HCT116 (cell line): ENCODE results near the gene TMEM212. TPM values are rescaled to one million over a fixed set of nuclear protein-coding genes. Genes with fewer than 3 reads are reported as not detected.

ENCODE experiments used
- ATAC-seq: fragments of 200-7000 bp; cut with Tn5 transposase; 2 replicates; pipeline ENCODE4 v1.9.1; 2020; ENCODE audit warnings: mild to moderate bottlenecking, moderate library complexity
- BruUV-seq: library from RNA; stranded (reverse); fragments of 400-500 nt; replicated peaks from 2 replicates; lab custom pipeline; 2021; lab: Mats Ljungman, UMichigan
- CTCF ChIA-PET: fragments of 300-600 bp; sonication (Branson Sonifier 250); formaldehyde crosslinking; loops from one replicate; lab custom pipeline; 2021; ENCODE audit warnings: antibody characterized with exemption; lab: Charles Lee
- POLR2A ChIA-PET: fragments of 300-600, 350-600 bp; sonication (Branson Sonifier 250); formaldehyde crosslinking; loops from one replicate; lab custom pipeline; 2021; ENCODE audit warnings: antibody characterized with exemption; lab: Charles Lee
- RAD21 ChIA-PET, 2 experiments: fragments of 300-600 bp; sonication (Branson Sonifier 250); formaldehyde crosslinking; loops; one replicate each; lab custom pipeline; 2023; ENCODE audit warnings: low total read pairs in 2 of 2; ENCODE audit not compliant: uncharacterized antibody in 2 of 2, unreplicated experiment in 2 of 2, low non-redundant PET in 1 of 2; lab: Charles Lee
- DNase-seq: peaks from one replicate; pipeline ENCODE4 v3.0.0-alpha.2; 2010; ENCODE audit warnings: low read depth, low spot score
- H2AFZ ChIP-seq: fragments of 200-600 bp; shearing (Covaris generic), sonication (generic); 2 replicates; pipeline ENCODE4 v1.6.1; 2017; ENCODE audit warnings: low read depth, mixed run types, mixed read lengths, antibody characterized with exemption, low read length; ENCODE audit not compliant: poor library complexity, severe bottlenecking
- H3K27ac ChIP-seq: 2 replicates; pipeline ENCODE4 v1.5.1; 2012; ENCODE audit warnings: low read depth, low read length
- H3K27me3 ChIP-seq: fragments of 200-600 bp; sonication (generic); 2 replicates; pipeline ENCODE4 v1.6.1; 2016; ENCODE audit warnings: mixed run types, low read length, mixed read lengths; ENCODE audit not compliant: insufficient read depth
- H3K36me3 ChIP-seq, 2 experiments: fragments of 200-500 bp in 1 of 2; fragments of 200-600 bp in 1 of 2; sonication (Bioruptor generic) in 1 of 2; sonication (generic) in 1 of 2; 2 replicates each; pipeline versions ENCODE4 v1.5.1 to v1.6.1; 2014 to 2016; ENCODE audit warnings: low read length in 2 of 2, inconsistent platforms in 1 of 2, mixed read lengths in 1 of 2, mixed run types in 1 of 2; ENCODE audit not compliant: insufficient read depth in 2 of 2, control insufficient read depth in 1 of 2
- H3K4me1 ChIP-seq, 2 experiments: fragments of 200-600 bp in 1 of 2; sonication (generic) in 1 of 2; 2 replicates each; pipeline versions ENCODE4 v1.5.1 to v1.6.1; 2012 to 2017; ENCODE audit warnings: low read length in 2 of 2, inconsistent platforms in 1 of 2, mild to moderate bottlenecking in 1 of 2, mixed read lengths in 1 of 2, mixed run types in 1 of 2, moderate library complexity in 1 of 2; ENCODE audit not compliant: insufficient read depth in 2 of 2, control insufficient read depth in 1 of 2
- H3K4me2 ChIP-seq: fragments of 200-600 bp; sonication (generic); 2 replicates; pipeline ENCODE4 v1.6.1; 2017; ENCODE audit warnings: mixed run types, low read length, mixed read lengths
- H3K4me3 ChIP-seq, 2 experiments: fragments of 200-600 bp in 1 of 2; sonication (generic) in 1 of 2; replicated peaks in 1 of 2; 2 replicates each; pipeline ENCODE4 v1.5.1; 2011 to 2016; ENCODE audit warnings: low read length in 2 of 2, control low read depth in 1 of 2, low read depth in 1 of 2, mild to moderate bottlenecking in 1 of 2, mixed read lengths in 1 of 2, mixed run types in 1 of 2
- H3K79me2 ChIP-seq: fragments of 200-600 bp; sonication (generic); 2 replicates; pipeline ENCODE4 v1.6.1; 2017; ENCODE audit warnings: mild to moderate bottlenecking, mixed run types, low read length, moderate library complexity, mixed read lengths; ENCODE audit not compliant: insufficient read depth
- H3K9ac ChIP-seq: fragments of 200-600 bp; sonication (generic); 2 replicates; pipeline ENCODE4 v1.6.1; 2016; ENCODE audit warnings: low read length, mixed read lengths
- H3K9me2 ChIP-seq: fragments of 200-600 bp; sonication (generic), shearing (Covaris generic); 2 replicates; pipeline ENCODE4 v1.6.1; 2017; ENCODE audit warnings: mixed run types, mild to moderate bottlenecking, moderate library complexity; ENCODE audit not compliant: insufficient read depth
- H3K9me3 ChIP-seq, 2 experiments: fragments of 200-500 bp in 1 of 2; fragments of 200-600 bp in 1 of 2; sonication (Bioruptor generic) in 1 of 2; sonication (generic) in 1 of 2; 2 replicates each; pipeline ENCODE4 v1.6.1; 2014 to 2017; ENCODE audit warnings: low read length in 2 of 2, mixed read lengths in 2 of 2, inconsistent platforms in 1 of 2, low read depth in 1 of 2, mild to moderate bottlenecking in 1 of 2, mixed run types in 1 of 2, moderate library complexity in 1 of 2; ENCODE audit not compliant: control insufficient read depth in 1 of 2, insufficient read depth in 1 of 2
- H4K20me1 ChIP-seq: fragments of 200-600 bp; sonication (generic), shearing (Covaris generic); 2 replicates; pipeline ENCODE4 v1.6.1; 2017; ENCODE audit warnings: mixed run types, mild to moderate bottlenecking, moderate library complexity; ENCODE audit not compliant: insufficient read depth
- CBX3 ChIP-seq: IDR thresholded peaks from 2 replicates; pipeline ENCODE4 v1.6.1; 2012; ENCODE audit warnings: low read depth
- CEBPB ChIP-seq: IDR thresholded peaks from 2 replicates; pipeline ENCODE4 v1.6.1; 2012; ENCODE audit warnings: low read depth
- EZH2phosphoT487 ChIP-seq: fragments of 200-600 bp; IDR thresholded peaks from 2 replicates; pipeline ENCODE4 v1.6.1; 2018; ENCODE audit warnings: antibody characterized with exemption, borderline replicate concordance
- POLR2AphosphoS5 ChIP-seq: IDR thresholded peaks from 2 replicates; pipeline ENCODE4 v1.6.1; 2011; ENCODE audit warnings: mild to moderate bottlenecking, low read depth, low read length, moderate library complexity
- REST ChIP-seq: IDR thresholded peaks from 2 replicates; pipeline ENCODE4 v1.6.1; 2012; ENCODE audit warnings: low read depth
- SIN3A ChIP-seq: IDR thresholded peaks from 2 replicates; pipeline ENCODE4 v1.6.1; 2012; ENCODE audit warnings: low read depth
- SP1 ChIP-seq: IDR thresholded peaks from 2 replicates; pipeline ENCODE4 v1.6.1; 2012; ENCODE audit warnings: low read depth
- ZBTB33 ChIP-seq: IDR thresholded peaks from 2 replicates; pipeline ENCODE4 v1.6.1; 2011; ENCODE audit warnings: mild to moderate bottlenecking, low read length, moderate library complexity; ENCODE audit not compliant: insufficient replicate concordance; ENCODE audit errors: extremely low read depth
- intact Hi-C: fragments of 100-400 bp; cut with micrococcal nuclease; formaldehyde crosslinking; loops from 2 replicates; pipeline ENCODE4 v1.10.0; 2022
- total RNA-seq: library from RNA; stranded (reverse); gene quantifications from one replicate; pipeline ENCODE4 v1.2.1, GENCODE V29; 2021; ENCODE audit not compliant: unreplicated experiment
- TF ChIP-seq, protein P1 (sequence below): IDR thresholded peaks from 2 replicates; pipeline ENCODE4 v1.6.1; 2012

TMEM212 gene
- total RNA-seq, 1 experiment from 2014 or later, result not detected

DNA sequence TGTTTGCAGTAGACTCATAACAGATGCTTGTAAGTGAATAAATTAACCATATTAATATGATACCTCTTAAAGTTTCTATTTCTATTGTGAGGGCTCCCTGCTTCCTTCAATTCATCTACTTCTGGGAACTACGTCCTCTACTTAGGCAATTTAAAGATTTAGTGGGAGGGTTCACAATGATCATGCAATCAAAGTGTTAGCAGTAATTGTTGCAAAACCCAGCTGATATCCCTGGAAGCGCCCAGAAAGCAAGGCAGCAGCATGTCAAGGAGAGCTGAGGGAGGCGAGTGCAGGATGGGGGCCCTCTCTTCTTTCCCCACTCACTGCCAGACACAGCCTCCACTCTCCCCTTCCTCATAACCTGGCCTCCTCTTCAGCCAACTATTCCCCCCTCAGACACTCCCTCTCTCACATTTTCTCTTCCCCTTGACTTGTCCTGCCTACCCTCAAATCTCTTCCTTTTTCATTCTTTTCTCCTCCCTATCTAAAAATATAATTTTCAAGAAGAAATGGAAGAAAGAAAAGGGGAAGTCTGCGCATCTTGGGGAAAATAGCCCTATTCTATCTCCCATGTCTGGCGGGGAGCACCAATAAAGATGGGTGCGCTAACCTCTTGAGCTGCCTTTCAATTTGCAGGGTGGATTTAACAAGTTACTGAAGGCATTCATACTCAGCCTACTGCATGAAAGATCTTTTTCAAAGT, 6.6 kb downstream of the TMEM212 start:
- intact Hi-C loops, result no loop called here
- Histone ChIP-seq H3K9me3 (peaks cover 7 to 13% of the 10 kb centered on the region in 2 experiments; a peak in 2 of 4 replicates), H3K4me3 (no peak overlapping the region), H3K27ac (no peak overlapping the region), H3K9ac (no peak overlapping the region), H3K36me3 (no peaks in the 10 kb centered on the region), H3K79me2 (no peaks in the 10 kb centered on the region), H4K20me1 (no peaks in the 10 kb centered on the region), H3K4me1 (peaks cover 0 to 6% of the 10 kb centered on the region in 2 experiments; a peak in 1 of 4 replicates), H2AFZ (no peak overlapping the region), H3K4me2 (no peak overlapping the region), H3K27me3 (no peaks in the 10 kb centered on the region), H3K9me2 (no peaks in the 10 kb centered on the region)
- TF ChIP-seq SIN3A, result no peak
- TF ChIP-seq ZBTB33, result no peak
- TF ChIP-seq CEBPB, result no peak
- no peak for TF ChIP-seq REST
- no peak for TF ChIP-seq EZH2phosphoT487
- TF ChIP-seq, protein P1, sequence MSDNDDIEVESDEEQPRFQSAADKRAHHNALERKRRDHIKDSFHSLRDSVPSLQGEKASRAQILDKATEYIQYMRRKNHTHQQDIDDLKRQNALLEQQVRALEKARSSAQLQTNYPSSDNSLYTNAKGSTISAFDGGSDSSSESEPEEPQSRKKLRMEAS, result no peak
- no peak for TF ChIP-seq CBX3
- no peak for TF ChIP-seq POLR2AphosphoS5
- TF ChIP-seq SP1, result no peak
- POLR2A ChIA-PET, result no interaction called here
- ATAC-seq (no peak), DNase-seq (no peak)
- CTCF ChIA-PET, result no interaction called here
- RAD21 ChIA-PET, result no interaction called here
- no TSS peak for BruUV-seq
